OCI-LY7 (cell line): ENCODE measurements around the gene EPB42.
"Not testable (repeated sequence)": the region's sequence is repeated elsewhere in the genome, so short reads cannot be mapped to it uniquely, and the experiment has no call there.

ENCODE experiments used
- CTCF ChIP-seq: fragments of 200-600 bp; sonication (generic); conservative IDR thresholded peaks from 2 replicates; pipeline ENCODE4 v1.5.1; 2014; ENCODE audit warnings: mild to moderate bottlenecking, antibody characterized with exemption, low read length, moderate library complexity, mixed read lengths
- EZH2phosphoT487 ChIP-seq: fragments of 200-600 bp; sonication (generic); IDR thresholded peaks from 2 replicates; pipeline ENCODE4 v1.6.1; 2018; ENCODE audit warnings: low read depth, borderline replicate concordance, mild to moderate bottlenecking, mixed run types, antibody characterized with exemption, low read length, moderate library complexity, mixed read lengths

- TF ChIP-seq CTCF, EZH2phosphoT487: not testable (repeated sequence)
Measured at GRCh38 chr15:43197773-43198172, 23.0 kb downstream of the EPB42 start.
